ENCODE measurements around the gene HLA-E.
"Not testable (repeated sequence)": the region's sequence is repeated elsewhere in the genome, so short reads cannot be mapped to it uniquely, and the experiment has no call there.

HLA-E gene

DNA sequence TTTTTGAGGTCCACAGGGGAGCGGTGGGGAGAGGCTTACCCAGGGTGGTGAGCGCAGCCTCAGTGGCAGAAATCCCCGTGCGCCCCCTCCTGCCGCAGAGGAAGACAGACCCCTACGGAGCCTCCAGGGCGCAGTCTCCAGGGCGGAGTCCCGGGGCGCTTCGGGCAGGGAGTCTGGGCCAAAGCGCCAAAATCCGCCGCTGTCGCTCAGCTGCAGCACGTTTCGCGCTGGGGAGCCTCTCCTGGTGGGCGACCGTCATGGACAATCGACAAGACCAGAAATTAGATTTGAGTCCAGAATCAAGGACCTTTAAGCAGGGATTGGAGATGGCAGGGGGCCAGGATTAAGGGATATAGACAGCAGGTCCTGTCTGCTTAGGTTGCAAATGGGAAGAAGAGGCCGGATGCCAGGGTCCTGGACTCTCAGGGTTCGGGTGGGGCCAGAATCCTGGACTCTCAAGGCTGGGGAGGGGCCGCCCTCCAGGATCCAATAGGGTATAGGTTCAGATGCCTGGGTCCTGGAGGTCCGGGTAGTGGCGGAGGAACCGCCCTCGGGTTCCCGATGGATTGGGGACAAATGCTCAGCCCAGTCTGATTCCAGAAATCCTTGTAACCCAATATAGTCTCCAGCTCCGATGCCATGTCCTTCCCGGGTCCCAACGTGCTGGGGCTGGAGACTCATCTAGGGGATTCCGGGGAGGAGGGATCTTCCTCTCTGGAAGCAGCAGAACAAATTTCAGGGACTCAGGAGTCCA lies 7.9 kb upstream of the HLA-E start:
- no peak for DNase-seq

GRCh38 chr6:30481965-30482644 lies 7.2 kb upstream of the HLA-E start:
- peak; percentile 86 for DNase-seq

GRCh38 chr6:30483677-30484279 lies 5.5 kb upstream of the HLA-E start:
- peak; percentile 76 for DNase-seq

GRCh38 chr6:30485236-30485635 lies 4.1 kb upstream of the HLA-E start:
- no peak for DNase-seq

GRCh38 chr6:30487926-30488325 lies 1.4 kb upstream of the HLA-E start:
- no peak for DNase-seq

GRCh38 chr6:30488697-30489080 lies 620 bp upstream of the HLA-E start:
- not testable (repeated sequence) for DNase-seq

GRCh38 chr6:30490026-30490876 lies 942 bp downstream of the HLA-E start:
- DNase-seq, result peak; percentile 88

DNA sequence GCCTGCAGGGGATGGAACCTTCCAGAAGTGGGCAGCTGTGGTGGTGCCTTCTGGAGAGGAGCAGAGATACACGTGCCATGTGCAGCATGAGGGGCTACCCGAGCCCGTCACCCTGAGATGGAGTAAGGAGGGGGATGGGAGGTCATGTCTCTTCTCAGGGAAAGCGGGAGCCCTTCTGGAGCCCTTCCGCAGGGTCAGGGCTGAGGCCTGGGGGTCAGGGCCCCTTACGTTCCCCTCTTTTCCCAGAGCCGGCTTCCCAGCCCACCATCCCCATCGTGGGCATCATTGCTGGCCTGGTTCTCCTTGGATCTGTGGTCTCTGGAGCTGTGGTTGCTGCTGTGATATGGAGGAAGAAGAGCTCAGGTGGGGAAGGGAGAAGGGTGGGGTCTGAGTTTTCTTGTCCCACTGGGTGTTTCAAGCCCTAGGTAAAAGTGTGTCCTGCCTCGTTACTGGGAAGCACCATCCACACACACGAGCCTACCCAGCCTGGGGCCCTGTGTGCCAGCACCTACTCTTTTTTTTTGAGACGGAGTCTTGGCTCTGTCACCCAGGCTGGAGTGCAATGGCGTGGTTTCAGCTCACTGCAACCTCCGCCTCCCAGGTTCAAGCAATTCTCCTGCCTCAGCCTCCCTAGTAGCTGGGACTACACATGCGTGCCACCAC lies 2.1 kb downstream of the HLA-E start:
- peak; percentile 25 for DNase-seq

DNA sequence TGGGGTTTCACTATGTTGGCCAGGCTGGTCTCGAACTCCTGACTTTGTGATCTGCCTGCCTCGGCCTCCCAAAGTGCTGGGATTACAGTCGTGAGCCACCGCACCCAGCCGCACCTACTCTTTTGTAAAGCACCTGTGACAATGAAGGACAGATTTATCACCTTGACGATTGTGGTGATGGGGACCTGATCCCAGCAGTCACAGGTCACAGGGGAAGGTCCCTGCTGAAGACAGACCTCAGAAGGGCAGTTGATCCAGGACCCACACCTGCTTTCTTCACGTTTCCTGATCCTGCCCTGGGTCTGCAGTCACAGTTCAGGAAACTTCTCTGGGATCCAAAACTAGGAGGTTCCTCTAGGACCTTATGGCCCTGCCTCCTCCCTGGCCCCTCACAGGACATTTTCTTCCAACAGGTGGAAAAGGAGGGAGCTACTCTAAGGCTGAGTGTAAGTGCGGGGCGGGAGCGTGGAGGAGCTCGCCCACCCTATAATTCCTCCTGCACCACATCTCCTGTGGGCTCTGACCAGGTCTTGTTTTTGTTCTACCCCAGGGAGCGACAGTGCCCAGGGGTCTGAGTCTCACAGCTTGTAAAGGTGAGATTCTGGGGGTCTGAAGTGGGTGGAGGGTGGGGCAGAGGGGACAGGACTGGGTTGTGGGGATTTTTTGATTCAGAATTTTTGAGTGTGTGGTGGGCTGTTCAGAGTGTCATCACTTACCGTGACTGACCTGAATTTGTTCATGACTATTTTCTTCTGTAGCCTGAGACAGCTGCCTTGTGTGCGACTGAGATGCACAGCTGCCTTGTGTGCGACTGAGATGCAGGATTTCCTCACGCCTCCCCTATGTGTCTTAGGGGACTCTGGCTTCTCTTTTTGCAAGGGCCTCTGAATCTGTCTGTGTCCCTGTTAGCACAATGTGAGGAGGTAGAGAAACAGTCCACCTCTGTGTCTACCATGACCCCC lies 3.0 kb downstream of the HLA-E start:
- peak; percentile 45 for DNase-seq

- peak; percentile 63 for DNase-seq
These were observed 4.4 kb downstream of the HLA-E start for GRCh38 chr6:30493643-30494250.

DNA sequence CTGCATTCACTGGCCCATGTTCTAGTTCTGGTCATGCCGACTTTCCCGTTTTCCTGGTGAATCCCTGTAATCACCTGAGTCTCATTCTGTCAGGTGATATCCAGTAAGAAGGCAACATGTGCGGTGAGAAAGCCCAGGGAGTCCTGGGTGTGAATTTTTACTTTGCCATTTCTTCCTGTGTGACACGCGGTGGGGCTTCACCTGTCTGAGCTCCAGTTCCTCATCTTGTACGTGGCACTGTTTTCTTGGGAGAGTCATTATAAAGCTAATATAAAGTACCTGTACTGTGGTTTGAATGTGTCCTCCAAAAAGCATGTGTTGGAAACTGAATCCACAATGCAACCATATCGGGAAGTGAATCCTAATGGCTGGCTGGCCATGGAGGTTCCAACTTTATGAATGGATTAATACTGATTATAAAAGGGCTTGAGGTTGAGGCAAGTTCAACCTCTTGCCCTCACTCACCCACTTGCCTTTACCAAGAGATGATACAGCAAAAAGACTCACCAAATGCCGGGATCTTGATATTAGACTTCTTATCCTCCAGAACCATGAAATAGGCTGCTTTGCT lies 5.1 kb downstream of the HLA-E start:
- peak; percentile 59 for DNase-seq

DNA sequence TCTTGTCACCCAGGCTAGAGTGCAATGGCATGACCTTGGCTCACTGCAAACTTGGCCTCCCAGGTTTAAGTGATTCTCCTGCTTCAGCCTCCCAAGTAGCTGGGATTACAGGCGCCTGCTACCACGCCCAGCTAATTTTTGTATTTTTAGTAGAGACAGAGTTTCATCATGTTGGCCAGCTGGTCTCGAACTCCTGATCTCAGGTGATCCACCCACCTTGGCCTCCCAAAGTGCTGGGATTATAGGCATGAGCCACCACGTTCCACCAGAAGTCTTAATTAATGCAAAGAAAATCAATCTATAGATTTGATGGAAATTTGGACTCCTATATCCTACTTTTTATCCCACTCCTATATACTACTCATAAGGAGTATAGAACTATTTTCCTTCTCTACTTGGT lies 5.8 kb downstream of the HLA-E start:
- DNase-seq, result not testable (repeated sequence)

DNA sequence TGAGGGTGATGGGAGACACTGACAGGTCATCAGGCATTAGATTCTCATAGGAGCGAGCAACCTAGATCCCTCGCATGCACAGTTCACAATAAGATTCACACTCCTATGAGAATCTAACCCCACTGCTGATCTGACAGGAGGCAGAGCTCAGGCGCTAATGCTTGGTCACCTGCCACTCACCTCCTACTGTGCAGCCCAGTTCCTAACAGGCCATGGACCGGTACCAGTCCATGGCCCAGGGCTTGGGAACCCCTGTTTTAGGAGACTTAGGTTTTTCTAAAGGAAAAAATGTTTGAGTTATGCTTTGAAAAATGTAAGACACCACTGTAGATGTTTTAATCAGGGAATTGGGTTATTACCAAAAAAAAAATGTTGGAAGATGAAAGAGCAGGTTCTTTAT lies 6.7 kb downstream of the HLA-E start:
- peak; percentile 34 for DNase-seq

DNA sequence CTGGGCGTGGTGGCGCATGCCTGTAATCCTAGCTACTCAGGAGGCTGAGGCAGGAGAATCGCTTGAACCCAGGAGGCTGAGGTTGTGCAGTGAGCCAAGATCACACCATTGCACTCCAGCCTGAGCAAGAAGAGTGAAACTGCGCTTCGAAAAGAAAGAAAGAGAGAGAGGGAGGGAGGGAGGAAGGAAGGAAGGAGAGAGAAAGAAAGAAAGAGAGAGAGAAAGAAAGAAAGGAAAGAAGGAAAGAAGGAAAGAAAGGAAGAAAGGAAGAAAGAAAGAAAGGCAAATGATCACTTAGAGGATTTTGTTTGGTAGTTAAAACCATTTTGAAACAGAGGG lies 7.9 kb downstream of the HLA-E start:
- DNase-seq, result not testable (repeated sequence)

DNA sequence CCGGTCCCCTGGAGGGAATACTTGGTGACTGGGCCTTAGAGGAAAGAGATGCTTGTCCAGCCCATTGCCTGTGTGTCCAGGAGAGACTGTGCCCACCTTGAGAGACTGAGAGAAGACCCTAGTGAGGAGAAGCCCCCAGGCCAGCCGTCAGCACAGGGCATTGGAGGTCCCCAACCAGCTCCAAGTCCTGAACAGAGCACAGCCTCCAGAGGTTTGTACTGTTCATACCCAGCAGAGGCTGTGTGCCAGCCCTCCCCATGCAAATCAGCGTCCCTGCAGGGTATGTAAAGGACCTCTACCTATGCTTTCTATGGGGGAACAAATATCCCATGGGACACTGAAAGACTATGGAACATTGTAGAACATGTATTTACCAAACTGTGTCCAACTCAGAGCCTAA lies 8.4 kb downstream of the HLA-E start:
- DNase-seq, result no peak

- not testable (repeated sequence) for DNase-seq
These were observed 9.4 kb downstream of the HLA-E start for GRCh38 chr6:30498705-30499104.

DNA sequence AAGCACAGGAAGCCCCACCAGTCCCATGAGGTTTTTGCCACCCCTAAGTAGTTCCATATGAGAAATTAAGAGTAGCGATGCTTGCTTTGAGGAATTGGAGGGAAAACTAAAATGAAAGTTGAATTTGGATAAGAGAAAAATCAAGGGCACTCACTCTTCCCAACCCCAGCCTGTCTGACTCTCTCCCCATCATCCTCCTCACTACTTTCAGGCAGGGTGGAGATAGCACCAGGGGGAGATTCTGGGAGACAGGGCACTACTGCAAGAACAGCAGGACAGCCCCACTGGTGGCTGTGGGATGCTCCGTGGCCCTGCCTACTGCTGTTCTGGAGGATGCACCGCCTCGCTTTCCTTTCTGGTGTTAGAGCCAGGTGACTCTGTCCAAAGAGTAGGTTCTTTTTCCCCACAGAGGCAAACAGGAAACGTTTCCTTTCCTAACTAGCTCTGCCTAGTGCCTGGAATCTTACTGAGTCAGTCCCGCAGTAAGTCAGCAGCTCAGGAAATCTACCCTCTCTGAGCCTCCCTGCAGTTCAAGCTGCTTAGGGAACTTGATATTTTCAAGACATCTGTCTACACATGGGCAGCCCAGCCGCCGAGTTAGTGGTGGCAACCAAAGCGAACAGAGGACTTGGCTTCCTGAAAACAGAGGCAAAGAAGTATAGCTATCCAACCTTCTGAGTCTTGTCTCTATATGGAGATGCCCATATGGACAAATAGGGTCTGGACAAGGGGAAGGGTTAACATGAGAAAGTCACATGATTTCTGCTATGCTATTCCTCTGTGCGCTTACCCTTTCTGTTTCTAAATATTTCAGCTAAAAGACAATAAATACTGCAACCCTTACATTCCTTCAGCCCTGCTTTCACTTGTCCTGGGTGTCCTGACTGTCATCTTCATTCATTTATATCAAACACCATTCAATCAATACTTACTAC lies 11.4 kb downstream of the HLA-E start:
- no peak for DNase-seq

- no peak for DNase-seq
These were observed 18.8 kb downstream of the HLA-E start for GRCh38 chr6:30507849-30508827.
